Measurements from ENCODE around the gene OVOL2. TPM values are rescaled to one million over a fixed set of nuclear protein-coding genes. Genes with fewer than 3 reads are reported as not detected.
"Not testable (repeated sequence)": the region's sequence is repeated elsewhere in the genome, so short reads cannot be mapped to it uniquely, and the experiment has no call there.

Gene OVOL2
- not detected in 2 replicates for total RNA-seq (2014; rRNA removed; shearing (Covaris generic); ENCODE audit: low replicate concordance)

GRCh38 chr20:18057101-18057993 is at the start of gene OVOL2:
Gene OVOL2, minus strand, starts transcription at chr20:18057916. Its CDS starts 282 bp downstream, at chr20:18057634.
- H3K27ac ChIP-seq (ENCODE audit: low read length): no peak within 1 kb of the TSS
- H3K36me3 ChIP-seq (ENCODE audit: insufficient read depth, low read length): no peaks in the 10 kb centered on the region
- no peaks in the 10 kb centered on the region for H3K27me3 ChIP-seq (ENCODE audit: low read length)
- no peak within 1 kb of the TSS for H3K9ac ChIP-seq (ENCODE audit: low read length)
- no peak within 1 kb of the TSS for H3K4me2 ChIP-seq (ENCODE audit: low read depth, low read length, poor library complexity, severe bottlenecking)
- H2AFZ ChIP-seq (ENCODE audit: low read length): no peak within 1 kb of the TSS
- H3K4me1 ChIP-seq (ENCODE audit: low read length): no peaks in the 10 kb centered on the region
- no peaks in the 10 kb centered on the region for H3K9me3 ChIP-seq (ENCODE audit: low read length)
- DNase-seq: no peak
- H3K4me3 ChIP-seq (ENCODE audit: low read length): no peak within 1 kb of the TSS
- no peaks in the 10 kb centered on the region for H3K9me2 ChIP-seq (replicated peaks; ENCODE audit: insufficient read depth, low read length)
- H3K79me2 ChIP-seq (ENCODE audit: low read length): no peaks in the 10 kb centered on the region
- no peaks in the 10 kb centered on the region for H4K20me1 ChIP-seq (ENCODE audit: insufficient read depth, low read depth, low read length)

GRCh38 chr20:18103497-18103896 is 45.8 kb upstream of the OVOL2 start:
- Histone ChIP-seq H3K9me3 (ENCODE audit: low read length) (no peaks in the 10 kb centered on the region), H3K4me3 (ENCODE audit: low read length) (no peak overlapping the region), H4K20me1 (ENCODE audit: insufficient read depth, low read depth, low read length) (no peaks in the 10 kb centered on the region), H3K9ac (ENCODE audit: low read length) (no peak overlapping the region), H3K9me2 (replicated peaks; ENCODE audit: insufficient read depth, low read length) (no peaks in the 10 kb centered on the region), H3K4me1 (ENCODE audit: low read length) (no peaks in the 10 kb centered on the region), H3K36me3 (ENCODE audit: insufficient read depth, low read length) (no peaks in the 10 kb centered on the region), H3K27me3 (ENCODE audit: low read length) (no peaks in the 10 kb centered on the region), H3K79me2 (ENCODE audit: low read length) (no peaks in the 10 kb centered on the region), H3K27ac (ENCODE audit: low read length) (no peak overlapping the region), H2AFZ (ENCODE audit: low read length) (no peak overlapping the region), H3K4me2 (ENCODE audit: low read depth, low read length, poor library complexity, severe bottlenecking) (no peak overlapping the region)
- no peak for DNase-seq

- Histone ChIP-seq H3K79me2 (ENCODE audit: low read length) (no peaks in the 10 kb centered on the region), H2AFZ (ENCODE audit: low read length) (no peak overlapping the region), H3K27ac (ENCODE audit: low read length) (no peak overlapping the region), H3K36me3 (ENCODE audit: insufficient read depth, low read length) (no peaks in the 10 kb centered on the region), H3K4me3 (ENCODE audit: low read length) (no peak overlapping the region), H3K9me3 (ENCODE audit: low read length) (no peaks in the 10 kb centered on the region), H3K9me2 (replicated peaks; ENCODE audit: insufficient read depth, low read length) (no peaks in the 10 kb centered on the region), H3K4me2 (ENCODE audit: low read depth, low read length, poor library complexity, severe bottlenecking) (no peak overlapping the region), H3K27me3 (ENCODE audit: low read length) (no peaks in the 10 kb centered on the region), H3K9ac (ENCODE audit: low read length) (no peak overlapping the region), H3K4me1 (ENCODE audit: low read length) (no peaks in the 10 kb centered on the region), H4K20me1 (ENCODE audit: insufficient read depth, low read depth, low read length) (no peaks in the 10 kb centered on the region)
- DNase-seq: no peak
These were observed 43.6 kb upstream of the OVOL2 start for GRCh38 chr20:18101125-18101810.

GRCh38 chr20:18100569-18100968 is 42.9 kb upstream of the OVOL2 start:
- not testable (repeated sequence) for H3K9me2 ChIP-seq (replicated peaks; ENCODE audit: insufficient read depth, low read length); H4K20me1 ChIP-seq (ENCODE audit: insufficient read depth, low read depth, low read length); H3K9me3 ChIP-seq (ENCODE audit: low read length); H3K4me2 ChIP-seq (ENCODE audit: low read depth, low read length, poor library complexity, severe bottlenecking); H3K9ac ChIP-seq (ENCODE audit: low read length); H3K4me3 ChIP-seq (ENCODE audit: low read length); H3K36me3 ChIP-seq (ENCODE audit: insufficient read depth, low read length); H3K4me1 ChIP-seq (ENCODE audit: low read length); H3K79me2 ChIP-seq (ENCODE audit: low read length); H3K27me3 ChIP-seq (ENCODE audit: low read length); H3K27ac ChIP-seq (ENCODE audit: low read length); DNase-seq; H2AFZ ChIP-seq (ENCODE audit: low read length)

GRCh38 chr20:18094191-18094590 is 36.5 kb upstream of the OVOL2 start:
- H3K4me3 ChIP-seq (ENCODE audit: low read length): no peak overlapping the region

GRCh38 chr20:18093388-18093787 is 35.7 kb upstream of the OVOL2 start:
- no peak overlapping the region for H3K4me2 ChIP-seq (ENCODE audit: low read depth, low read length, poor library complexity, severe bottlenecking)
- no peaks in the 10 kb centered on the region for H3K9me3 ChIP-seq (ENCODE audit: low read length)
- no peak for DNase-seq
- H3K9ac ChIP-seq (ENCODE audit: low read length): no peak overlapping the region
- no peaks in the 10 kb centered on the region for H3K79me2 ChIP-seq (ENCODE audit: low read length)
- H3K4me3 ChIP-seq (ENCODE audit: low read length): no peak overlapping the region
- no peaks in the 10 kb centered on the region for H3K4me1 ChIP-seq (ENCODE audit: low read length)
- no peaks in the 10 kb centered on the region for H4K20me1 ChIP-seq (ENCODE audit: insufficient read depth, low read depth, low read length)
- no peaks in the 10 kb centered on the region for H3K9me2 ChIP-seq (replicated peaks; ENCODE audit: insufficient read depth, low read length)
- H3K27ac ChIP-seq (ENCODE audit: low read length): no peak overlapping the region
- H3K27me3 ChIP-seq (ENCODE audit: low read length): no peaks in the 10 kb centered on the region
- no peaks in the 10 kb centered on the region for H3K36me3 ChIP-seq (ENCODE audit: insufficient read depth, low read length)
- H2AFZ ChIP-seq (ENCODE audit: low read length): no peak overlapping the region

More at GRCh38 chr20:18094191-18094590, 36.5 kb upstream of the OVOL2 start:
- Histone ChIP-seq H2AFZ (ENCODE audit: low read length) (no peak overlapping the region), H3K36me3 (ENCODE audit: insufficient read depth, low read length) (no peaks in the 10 kb centered on the region), H3K9ac (ENCODE audit: low read length) (no peak overlapping the region), H3K27me3 (ENCODE audit: low read length) (no peaks in the 10 kb centered on the region), H3K27ac (ENCODE audit: low read length) (no peak overlapping the region), H3K9me2 (replicated peaks; ENCODE audit: insufficient read depth, low read length) (no peaks in the 10 kb centered on the region), H3K79me2 (ENCODE audit: low read length) (no peaks in the 10 kb centered on the region), H3K4me2 (ENCODE audit: low read depth, low read length, poor library complexity, severe bottlenecking) (no peak overlapping the region), H3K9me3 (ENCODE audit: low read length) (no peaks in the 10 kb centered on the region), H4K20me1 (ENCODE audit: insufficient read depth, low read depth, low read length) (no peaks in the 10 kb centered on the region), H3K4me1 (ENCODE audit: low read length) (no peaks in the 10 kb centered on the region)
- no peak for DNase-seq

- Histone ChIP-seq H3K27me3 (ENCODE audit: low read length) (no peaks in the 10 kb centered on the region), H3K36me3 (ENCODE audit: insufficient read depth, low read length) (no peaks in the 10 kb centered on the region), H3K79me2 (ENCODE audit: low read length) (no peaks in the 10 kb centered on the region), H3K9ac (ENCODE audit: low read length) (no peak overlapping the region), H3K9me2 (replicated peaks; ENCODE audit: insufficient read depth, low read length) (no peaks in the 10 kb centered on the region), H3K27ac (ENCODE audit: low read length) (no peak overlapping the region), H3K4me3 (ENCODE audit: low read length) (no peak overlapping the region), H4K20me1 (ENCODE audit: insufficient read depth, low read depth, low read length) (no peaks in the 10 kb centered on the region), H2AFZ (ENCODE audit: low read length) (no peak overlapping the region), H3K4me1 (ENCODE audit: low read length) (no peaks in the 10 kb centered on the region), H3K9me3 (ENCODE audit: low read length) (no peaks in the 10 kb centered on the region), H3K4me2 (ENCODE audit: low read depth, low read length, poor library complexity, severe bottlenecking) (no peak overlapping the region)
- no peak for DNase-seq
These were observed 35.2 kb upstream of the OVOL2 start for GRCh38 chr20:18092890-18093289.

- Histone ChIP-seq H3K9me3 (ENCODE audit: low read length) (no peaks in the 10 kb centered on the region), H3K27me3 (ENCODE audit: low read length) (no peaks in the 10 kb centered on the region), H3K27ac (ENCODE audit: low read length) (no peak overlapping the region), H3K36me3 (ENCODE audit: insufficient read depth, low read length) (no peaks in the 10 kb centered on the region), H3K4me3 (ENCODE audit: low read length) (no peak overlapping the region), H3K4me2 (ENCODE audit: low read depth, low read length, poor library complexity, severe bottlenecking) (no peak overlapping the region), H3K9me2 (replicated peaks; ENCODE audit: insufficient read depth, low read length) (no peaks in the 10 kb centered on the region), H3K79me2 (ENCODE audit: low read length) (no peaks in the 10 kb centered on the region), H3K9ac (ENCODE audit: low read length) (no peak overlapping the region), H2AFZ (ENCODE audit: low read length) (no peak overlapping the region), H3K4me1 (ENCODE audit: low read length) (no peaks in the 10 kb centered on the region), H4K20me1 (ENCODE audit: insufficient read depth, low read depth, low read length) (no peaks in the 10 kb centered on the region)
- DNase-seq: no peak
These were observed 33.9 kb upstream of the OVOL2 start for GRCh38 chr20:18091623-18092022.

All from Karpas-422 (cell line).